Amniotic epithelial cell (primary cell): ENCODE measurements around the gene MS4A4A.

ENCODE experiments used
- DNase-seq: peaks from one replicate; pipeline ENCODE4 v3.0.0-alpha.2; 2010; ENCODE audit warnings: low read depth

Gene MS4A4A

DNA sequence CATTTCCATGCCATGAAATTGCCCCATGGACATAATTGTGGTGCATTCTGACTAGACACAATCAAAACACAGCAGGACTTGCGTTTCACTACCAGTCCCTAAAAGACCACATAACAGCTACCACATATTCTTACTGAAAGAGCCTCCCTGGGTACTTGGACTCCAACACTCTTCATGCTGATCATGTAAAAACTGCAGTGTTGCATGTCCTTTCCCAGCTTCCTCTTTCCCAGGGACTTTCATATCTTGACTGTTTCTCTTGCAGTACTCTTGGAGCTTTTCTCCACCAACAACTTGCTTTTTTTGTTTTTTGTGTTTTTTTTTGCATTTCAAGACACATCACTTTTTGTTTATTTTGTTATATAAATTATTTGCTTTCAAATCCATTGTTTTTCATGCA, 69.5 kb downstream of the MS4A4A start:
- DNase-seq = no peak

- no peak for DNase-seq
Measured at GRCh38 chr11:60357771-60358170, 77.3 kb downstream of the MS4A4A start.
